Motor neuron (in vitro differentiated cells): ENCODE data around the gene SUMF2. TPM values are rescaled to one million over a fixed set of nuclear protein-coding genes. Genes with fewer than 3 reads are reported as not detected.
A peak's percentile ranks its signal among the peaks of the same experiment; 100 is the strongest.
"Not testable (repeated sequence)": the region's sequence is repeated elsewhere in the genome, so short reads cannot be mapped to it uniquely, and the experiment has no call there.

Experiments used
- ATAC-seq, 8 experiments: fragments of 200-7000 bp; cut with Tn5 transposase; replicated peaks in 6 of 8; 2 replicates each; pipeline ENCODE4 v1.8.0; 2021; ENCODE audit warnings: mild to moderate bottlenecking in 8 of 8, moderate library complexity in 8 of 8
- H3K27ac ChIP-seq, 2 donors: fragments of 250-450 bp; sonication (Bioruptor Pico); 2 replicates each; pipeline ENCODE4 v1.9.0; 2021; ENCODE audit warnings: antibody characterized with exemption in 2 of 2, mild to moderate bottlenecking in 2 of 2, moderate library complexity in 1 of 2
- H3K4me1 ChIP-seq, 2 donors: fragments of 250-450 bp; sonication (Bioruptor Pico); replicated peaks in 1 of 2; 2 replicates each; pipeline ENCODE4 v1.6.1; 2021; ENCODE audit warnings: antibody characterized with exemption in 2 of 2, mild to moderate bottlenecking in 2 of 2, moderate library complexity in 1 of 2
- H3K4me3 ChIP-seq, 5 donors: fragments of 250-450 bp; sonication (Bioruptor Pico); 2 replicates each; pipeline ENCODE4 v1.9.0; 2021; ENCODE audit warnings: antibody characterized with exemption in 5 of 5, mild to moderate bottlenecking in 5 of 5, moderate library complexity in 4 of 5
- WGBS, 10 experiments: fragments of 450-650 bp; shearing (Covaris generic); methylation state at CpG; one replicate each; pipeline ENCODE4 v1.0.0; 2022; 5-methylcytosine and 5-hydroxymethylcytosine counted together
- in situ Hi-C, 9 experiments: fragments of 400-800 bp; cut with MboI; loops; one replicate each; pipeline ENCODE4 v1.15.0; 2021; ENCODE audit warnings: low sequenced_read_pairs in 9 of 9, low pct_unique_long_range_greater_than_20kb in 2 of 9; ENCODE audit not compliant: unreplicated experiment in 9 of 9
- total RNA-seq, 8 experiments: library from RNA; unstranded; fragments of 300-600 nt; gene quantifications; 2 replicates each; pipeline versions ENCODE4 v1.2.3 to v1.2.4, GENCODE V29; 2022

Gene SUMF2
- total RNA-seq, 8 experiments from 2014 or later = 51.6 to 164 (median 92.3) TPM

DNA sequence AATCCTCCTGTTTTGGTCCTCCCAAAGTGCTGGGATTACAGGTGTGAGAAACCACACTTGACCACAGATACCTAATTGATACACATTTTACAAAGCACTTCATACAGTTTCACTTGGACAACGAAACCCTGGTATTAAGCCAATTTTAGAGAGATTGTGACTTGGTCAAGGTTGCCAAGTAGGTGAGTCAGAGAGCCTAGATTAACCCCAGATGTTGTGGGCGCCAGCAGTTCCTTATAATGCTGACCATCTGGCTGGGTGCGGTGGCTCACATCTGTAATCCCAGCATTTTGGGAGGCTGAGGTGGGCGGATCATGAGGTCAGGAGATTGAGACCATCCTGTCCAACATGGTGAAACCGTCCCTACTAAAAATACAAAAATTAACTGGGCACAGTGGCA is 33.6 kb downstream of the SUMF2 start:
- Histone ChIP-seq H3K27ac (no peak overlapping the region), H3K4me1 (no peaks in the 10 kb centered on the region), H3K4me3 (no peak overlapping the region)
- in situ Hi-C loops = loop anchor here in 1 of 9 experiments (25.0 kb wide), 1 partner anchor 460 kb away; no protein-coding TSS in a partner anchor
- peak in 3 of 8 experiments; percentile 3 to 69 (median 65) for ATAC-seq
- 0 to 91% (median 73%) methylated on average over 1 to 5 of the region's 5 CpGs; no CpG with 5 or more reads in 2 of the 10 experiments for WGBS, 10 experiments

DNA sequence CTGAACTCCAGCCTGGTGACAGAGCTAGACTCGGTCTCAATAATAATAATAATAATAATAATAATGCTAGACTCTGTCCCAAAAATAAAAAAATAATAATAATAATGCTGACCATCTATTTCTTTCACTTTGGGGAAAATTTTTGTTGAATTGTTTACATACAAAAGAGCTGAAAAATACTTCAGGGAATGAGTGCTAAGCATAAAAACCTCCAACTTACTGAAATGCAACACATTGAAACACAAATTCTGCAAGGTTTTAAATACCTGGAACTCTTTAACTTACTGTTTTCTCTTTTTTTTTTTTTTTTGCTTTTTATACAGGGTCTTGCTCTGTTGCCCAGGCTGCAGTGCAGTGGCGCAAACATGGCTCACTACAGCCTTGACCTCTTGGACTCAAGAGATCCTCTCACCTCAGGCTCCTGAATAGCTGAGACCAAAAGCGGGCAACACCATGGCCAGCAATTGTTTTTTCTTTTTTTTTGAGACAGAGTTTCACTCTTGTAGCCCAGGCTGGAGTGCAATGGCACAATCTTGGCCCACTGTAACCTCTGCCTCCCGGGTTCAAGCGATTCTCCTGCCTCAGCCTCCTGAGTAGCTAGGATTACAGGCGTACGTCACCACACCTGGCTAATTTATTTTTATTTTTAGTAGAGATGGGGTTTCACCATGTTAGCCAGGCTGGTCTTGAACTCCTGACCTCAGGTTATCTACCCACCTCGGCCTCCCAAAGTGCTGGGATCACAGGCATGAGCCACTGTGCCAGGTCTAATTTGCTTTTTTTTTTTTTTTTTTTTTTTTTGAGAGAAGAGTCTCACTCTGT is 34.3 kb downstream of the SUMF2 start:
- not testable (repeated sequence) for H3K4me3 ChIP-seq, H3K4me1 ChIP-seq, H3K27ac ChIP-seq, ATAC-seq
- WGBS, 10 experiments = 71 to 100% (median 76%) methylated on average over 2 to 7 of the region's 8 CpGs; no CpG with 5 or more reads in 2 of the 10 experiments
- in situ Hi-C loops = loop anchor here in 1 of 9 experiments (25.0 kb wide), 1 partner anchor 461 kb away; no protein-coding TSS in a partner anchor

- H3K4me3 ChIP-seq = no peak overlapping the region
- H3K27ac ChIP-seq = no peak overlapping the region
- H3K4me1 ChIP-seq = no peaks in the 10 kb centered on the region
- no peak for ATAC-seq
- in situ Hi-C loops = loop anchor here in 1 of 9 experiments (25.0 kb wide), 1 partner anchor 462 kb away; no protein-coding TSS in a partner anchor
- 50 to 100% (median 90%) methylated on average over 1 to 3 of the region's 3 CpGs; no CpG with 5 or more reads in 1 of the 10 experiments for WGBS, 10 experiments
Measured at GRCh38 chr7:56099653-56100052, 35.6 kb downstream of the SUMF2 start.

GRCh38 chr7:56104138-56104537 is 40.1 kb downstream of the SUMF2 start:
- ATAC-seq, in situ Hi-C loops: not testable (repeated sequence)
- 0 to 100% (median 25%) methylated on average over 1 to 2 of the region's 9 CpGs; no CpG with 5 or more reads in 4 of the 10 experiments for WGBS, 10 experiments

GRCh38 chr7:56105508-56105907 is 41.4 kb downstream of the SUMF2 start:
- peak in 3 of 8 experiments; percentile 10 to 17 (median 12) for ATAC-seq
- 0 to 100% (median 20%) methylated on average over 1 to 6 of the region's 6 CpGs; no CpG with 5 or more reads in 1 of the 10 experiments for whole genome bisulfite sequencing, 10 experiments
- Histone ChIP-seq H3K4me1 (peaks cover 0 to 4% of the 10 kb centered on the region in 2 donors), H3K27ac (peak overlapping the region; percentile 82 to 85), H3K4me3 (peak overlapping the region; percentile 29 to 94 (median 73))
- in situ Hi-C loops = no loop called here

More at GRCh38 chr7:56104138-56104537, 40.1 kb downstream of the SUMF2 start:
- H3K27ac ChIP-seq, H3K4me3 ChIP-seq, H3K4me1 ChIP-seq: not testable (repeated sequence)

GRCh38 chr7:56106108-56107073 is 42.3 kb downstream of the SUMF2 start, which contains the start of gene CHCHD2:
TSS of gene CHCHD2 (minus strand) at chr7:56106476. CDS start at chr7:56106413, 63 bp downstream.
- Histone ChIP-seq H3K27ac (peak within 1 kb of the TSS; percentile 82 to 85), H3K4me1 (peaks cover 0 to 4% of the 10 kb centered on the region in 2 donors), H3K4me3 (peak within 1 kb of the TSS; percentile 29 to 94 (median 73))
- in situ Hi-C loops = no loop called here
- ATAC-seq = peak; percentile 24 to 100 (median 98)
- 0 to 63% (median 7%) methylated on average over 1 to 20 of the region's 57 CpGs; no CpG with 5 or more reads in 2 of the 10 experiments for WGBS, 10 experiments

- in situ Hi-C loops = no loop called here
- Histone ChIP-seq H3K4me1 (peaks cover 0 to 4% of the 10 kb centered on the region in 2 donors), H3K27ac (no peak overlapping the region), H3K4me3 (no peak overlapping the region)
- WGBS, 10 experiments = 89 to 100% (median 100%) methylated on average over 1 of the region's 1 CpG; no CpG with 5 or more reads in 4 of the 10 experiments
- ATAC-seq = no peak
Measured at GRCh38 chr7:56107954-56108258, 43.8 kb downstream of the SUMF2 start.

GRCh38 chr7:56110611-56111010 is 46.5 kb downstream of the SUMF2 start:
- Histone ChIP-seq H3K4me3 (no peak overlapping the region), H3K27ac (no peak overlapping the region), H3K4me1 (no peaks in the 10 kb centered on the region)
- WGBS, 10 experiments = 0 to 56% methylated on average over 1 of the region's 1 CpG; no CpG with 5 or more reads in 8 of the 10 experiments
- in situ Hi-C loops = no loop called here
- no peak for ATAC-seq

GRCh38 chr7:56112244-56112643 is 48.2 kb downstream of the SUMF2 start:
- ATAC-seq, H3K27ac ChIP-seq, H3K4me1 ChIP-seq, in situ Hi-C loops, H3K4me3 ChIP-seq: not testable (repeated sequence)
- 20 to 80% (median 62%) methylated on average over 1 to 3 of the region's 3 CpGs; no CpG with 5 or more reads in 4 of the 10 experiments for WGBS, 10 experiments

DNA sequence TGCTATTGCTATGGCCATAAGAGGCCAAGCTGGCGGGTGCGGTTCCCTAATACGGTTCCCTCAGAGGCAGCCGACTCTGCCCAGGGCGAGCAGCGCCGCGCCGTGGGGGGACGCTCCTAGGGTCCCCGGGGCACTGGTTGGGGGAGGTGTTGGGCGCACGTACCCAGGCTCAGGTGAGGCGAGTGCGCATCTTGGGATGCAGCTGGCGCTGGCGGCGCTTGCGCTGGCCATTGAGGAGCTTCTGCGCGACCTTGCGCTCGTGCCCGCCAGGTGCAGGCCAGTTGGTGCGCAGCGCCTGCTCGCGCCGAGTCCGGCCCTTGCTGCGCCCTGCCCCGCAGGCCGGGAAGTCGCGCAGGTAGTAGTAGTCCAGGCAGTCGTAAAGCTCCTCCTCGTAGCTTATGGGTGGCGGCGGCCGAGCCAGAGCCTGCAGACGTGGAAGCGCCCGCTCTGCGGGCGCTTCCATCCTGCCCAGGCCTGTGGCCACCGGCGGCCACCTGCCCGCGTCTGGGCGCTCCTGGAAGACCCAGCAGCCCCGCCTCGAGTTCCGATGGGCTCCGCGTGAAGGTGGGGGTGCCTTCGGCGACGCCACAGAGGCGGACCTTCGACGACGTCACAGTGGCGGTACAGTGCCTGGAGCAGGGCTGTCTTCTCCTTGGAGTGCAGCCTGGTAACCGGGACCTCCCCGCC is 51.9 kb downstream of the SUMF2 start, which contains the start of gene NUPR2:
Gene NUPR2 (minus strand): TSS at position 566 of the 687 bp plus-strand sequence. CDS start 103 bp downstream, at position 463.
- ATAC-seq = peak in 1 of 8 experiments; percentile 51
- Histone ChIP-seq H3K27ac (no peak within 1 kb of the TSS), H3K4me1 (no peaks in the 10 kb centered on the region), H3K4me3 (no peak within 1 kb of the TSS)
- 83 to 93% (median 90%) methylated on average over 2 to 6 of the region's 65 CpGs; no CpG with 5 or more reads in 7 of the 10 experiments for WGBS, 10 experiments
- in situ Hi-C loops = no loop called here

GRCh38 chr7:56121440-56121839 is 57.4 kb downstream of the SUMF2 start:
- WGBS, 10 experiments = 43 to 100% (median 75%) methylated on average over 1 to 6 of the region's 6 CpGs; no CpG with 5 or more reads in 3 of the 10 experiments
- no peak for ATAC-seq
- in situ Hi-C loops = no loop called here
- no peaks in the 10 kb centered on the region for H3K4me1 ChIP-seq
- H3K4me3 ChIP-seq = no peak overlapping the region
- H3K27ac ChIP-seq = no peak overlapping the region

DNA sequence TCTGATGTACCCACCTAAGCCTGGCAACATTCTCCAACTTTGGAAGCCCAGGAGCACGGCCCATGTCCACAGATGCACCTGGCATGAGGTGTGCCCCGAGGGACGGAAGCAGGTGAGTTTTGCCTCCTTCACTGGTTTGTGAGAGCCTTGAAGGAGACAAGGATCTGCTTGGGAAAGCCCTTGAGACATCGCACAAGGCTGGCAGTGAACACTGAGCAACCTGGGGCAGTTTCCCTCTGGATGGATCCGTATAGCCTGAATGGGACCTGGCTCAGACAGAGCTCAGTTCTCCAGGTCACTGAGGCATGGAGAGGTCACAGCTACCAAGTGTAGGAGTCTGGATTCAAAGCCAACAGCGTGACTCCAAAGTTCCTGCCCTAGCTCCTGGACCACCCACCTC is 60.9 kb downstream of the SUMF2 start:
- H3K27ac ChIP-seq = no peak overlapping the region
- ATAC-seq = no peak
- in situ Hi-C loops = no loop called here
- WGBS, 10 experiments = 0 to 60% (median 40%) methylated on average over 1 of the region's 6 CpGs; no CpG with 5 or more reads in 7 of the 10 experiments
- no peak overlapping the region for H3K4me3 ChIP-seq
- H3K4me1 ChIP-seq = no peaks in the 10 kb centered on the region
